ENCODE measurements around the gene ORC6. TPM values are rescaled to one million over a fixed set of nuclear protein-coding genes. Genes with fewer than 3 reads are reported as not detected.
A peak's percentile ranks its signal among the peaks of the same experiment; 100 is the strongest.

Gene ORC6
- total RNA-seq, 1 donor from 2014 or later, result 122 TPM

DNA sequence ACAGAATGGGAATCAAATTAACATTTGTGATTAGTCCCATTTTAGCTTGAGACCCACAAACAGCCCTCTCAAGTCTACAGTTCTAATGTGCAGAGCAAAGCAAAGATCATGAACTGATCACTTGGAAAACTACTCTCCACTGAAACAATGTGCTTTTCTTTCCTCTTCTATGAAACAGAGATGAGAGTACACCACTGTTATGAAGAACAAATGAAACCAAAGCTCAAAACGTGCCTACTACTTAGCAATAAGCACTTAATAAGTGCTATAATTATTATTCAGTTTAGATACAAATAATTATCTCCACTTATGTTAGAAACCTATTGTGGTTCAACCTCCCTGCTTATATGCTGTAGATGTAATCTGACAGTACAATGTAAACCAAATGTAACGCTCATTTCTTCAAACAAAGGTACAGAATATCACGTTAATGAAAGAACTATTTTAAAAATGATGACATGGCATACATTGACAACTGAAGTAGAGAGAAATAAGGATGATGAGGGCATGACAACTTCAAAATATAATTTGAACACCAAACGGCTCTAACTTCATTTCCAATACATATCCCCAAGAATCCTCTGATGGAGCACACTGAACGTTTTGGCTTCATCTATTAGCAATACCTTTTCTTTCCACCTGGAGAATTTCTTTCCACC is 2.5 kb upstream of the ORC6 start:
- Histone ChIP-seq H4K20me1 (ENCODE audit: low read depth) (peaks cover 80% of the 10 kb centered on the region), H3K36me3 (peaks cover 5% of the 10 kb centered on the region), H2AFZ (replicated peaks) (no peak overlapping the region), H3K9ac (no peak overlapping the region), H3K27me3 (no peaks in the 10 kb centered on the region), H3K4me1 (peaks cover 24% of the 10 kb centered on the region), H3K4me2 (peak overlapping the region; percentile 90), H3K79me2 (ENCODE audit: low read depth) (peaks cover 92% of the 10 kb centered on the region), H3K9me3 (ENCODE audit: low read depth) (no peaks in the 10 kb centered on the region), H3K27ac (no peak overlapping the region), H3F3A (ENCODE audit: low read depth) (peaks cover 18% of the 10 kb centered on the region), H3K4me3 (peak overlapping the region; percentile 73)
- no peak overlapping the region for H3K27ac Mint-ChIP-seq
- no peaks in the 10 kb centered on the region for H3K9me3 Mint-ChIP-seq
- no peak for DNase-seq (ENCODE audit: low spot score)
- no peak overlapping the region for H3K4me3 Mint-ChIP-seq
- TF ChIP-seq, protein P1, sequence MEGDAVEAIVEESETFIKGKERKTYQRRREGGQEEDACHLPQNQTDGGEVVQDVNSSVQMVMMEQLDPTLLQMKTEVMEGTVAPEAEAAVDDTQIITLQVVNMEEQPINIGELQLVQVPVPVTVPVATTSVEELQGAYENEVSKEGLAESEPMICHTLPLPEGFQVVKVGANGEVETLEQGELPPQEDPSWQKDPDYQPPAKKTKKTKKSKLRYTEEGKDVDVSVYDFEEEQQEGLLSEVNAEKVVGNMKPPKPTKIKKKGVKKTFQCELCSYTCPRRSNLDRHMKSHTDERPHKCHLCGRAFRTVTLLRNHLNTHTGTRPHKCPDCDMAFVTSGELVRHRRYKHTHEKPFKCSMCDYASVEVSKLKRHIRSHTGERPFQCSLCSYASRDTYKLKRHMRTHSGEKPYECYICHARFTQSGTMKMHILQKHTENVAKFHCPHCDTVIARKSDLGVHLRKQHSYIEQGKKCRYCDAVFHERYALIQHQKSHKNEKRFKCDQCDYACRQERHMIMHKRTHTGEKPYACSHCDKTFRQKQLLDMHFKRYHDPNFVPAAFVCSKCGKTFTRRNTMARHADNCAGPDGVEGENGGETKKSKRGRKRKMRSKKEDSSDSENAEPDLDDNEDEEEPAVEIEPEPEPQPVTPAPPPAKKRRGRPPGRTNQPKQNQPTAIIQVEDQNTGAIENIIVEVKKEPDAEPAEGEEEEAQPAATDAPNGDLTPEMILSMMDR (IDR thresholded peaks at IDR 0.05), result no peak
- TF ChIP-seq EZH2phosphoT487 (IDR thresholded peaks at IDR 0.05), result no peak
- TF ChIP-seq EZH2 (IDR thresholded peaks at IDR 0.05), result no peak
- peaks cover 38% of the 10 kb centered on the region for H3K4me1 Mint-ChIP-seq
- peaks cover 7% of the 10 kb centered on the region for H3K36me3 Mint-ChIP-seq
- peaks cover 2% of the 10 kb centered on the region for H3K27me3 Mint-ChIP-seq (ENCODE audit: insufficient read depth, low read depth)

DNA sequence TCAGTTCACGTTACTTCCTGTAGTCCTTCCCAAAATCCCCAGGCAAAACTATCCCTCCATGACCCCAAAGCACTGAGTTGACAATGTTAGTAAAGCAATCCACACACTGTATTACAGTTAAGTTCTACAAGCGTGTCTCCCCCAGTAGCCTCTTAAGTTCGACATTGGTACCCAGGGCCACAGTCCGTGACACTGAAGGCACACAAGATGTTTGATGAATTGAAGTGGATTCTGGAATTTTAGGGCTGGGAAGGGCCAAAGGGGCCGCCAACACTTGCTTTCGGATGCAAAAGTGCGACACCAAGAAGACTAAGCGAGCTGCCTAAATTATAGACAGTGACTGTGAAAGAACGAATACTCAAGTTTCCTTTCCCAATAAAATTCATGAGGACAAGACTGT is 2.0 kb upstream of the ORC6 start:
- no peak overlapping the region for H3K4me3 Mint-ChIP-seq
- no peak overlapping the region for H2AFZ ChIP-seq (replicated peaks)
- peaks cover 24% of the 10 kb centered on the region for H3K4me1 ChIP-seq
- H3F3A ChIP-seq (ENCODE audit: low read depth), result peaks cover 24% of the 10 kb centered on the region
- TF ChIP-seq EZH2phosphoT487 (IDR thresholded peaks at IDR 0.05) (no peak), EZH2 (IDR thresholded peaks at IDR 0.05) (no peak)
- TF ChIP-seq, protein P1 (IDR thresholded peaks at IDR 0.05), result no peak
- DNase-seq (ENCODE audit: low spot score), result no peak
- no peak overlapping the region for H3K27ac Mint-ChIP-seq
- no peaks in the 10 kb centered on the region for H3K9me3 Mint-ChIP-seq
- H3K36me3 ChIP-seq, result peaks cover 10% of the 10 kb centered on the region
- H3K27me3 ChIP-seq, result no peaks in the 10 kb centered on the region
- H3K9me3 ChIP-seq (ENCODE audit: low read depth), result no peaks in the 10 kb centered on the region
- peaks cover 43% of the 10 kb centered on the region for H3K4me1 Mint-ChIP-seq
- peak overlapping the region; percentile 90 for H3K4me2 ChIP-seq
- peaks cover 10% of the 10 kb centered on the region for H3K36me3 Mint-ChIP-seq
- H4K20me1 ChIP-seq (ENCODE audit: low read depth), result peaks cover 84% of the 10 kb centered on the region
- H3K79me2 ChIP-seq (ENCODE audit: low read depth), result peaks cover 92% of the 10 kb centered on the region
- no peak overlapping the region for H3K9ac ChIP-seq
- H3K4me3 ChIP-seq, result peak overlapping the region; percentile 73
- no peak overlapping the region for H3K27ac ChIP-seq
- peaks cover 2% of the 10 kb centered on the region for H3K27me3 Mint-ChIP-seq (ENCODE audit: insufficient read depth, low read depth)

DNA sequence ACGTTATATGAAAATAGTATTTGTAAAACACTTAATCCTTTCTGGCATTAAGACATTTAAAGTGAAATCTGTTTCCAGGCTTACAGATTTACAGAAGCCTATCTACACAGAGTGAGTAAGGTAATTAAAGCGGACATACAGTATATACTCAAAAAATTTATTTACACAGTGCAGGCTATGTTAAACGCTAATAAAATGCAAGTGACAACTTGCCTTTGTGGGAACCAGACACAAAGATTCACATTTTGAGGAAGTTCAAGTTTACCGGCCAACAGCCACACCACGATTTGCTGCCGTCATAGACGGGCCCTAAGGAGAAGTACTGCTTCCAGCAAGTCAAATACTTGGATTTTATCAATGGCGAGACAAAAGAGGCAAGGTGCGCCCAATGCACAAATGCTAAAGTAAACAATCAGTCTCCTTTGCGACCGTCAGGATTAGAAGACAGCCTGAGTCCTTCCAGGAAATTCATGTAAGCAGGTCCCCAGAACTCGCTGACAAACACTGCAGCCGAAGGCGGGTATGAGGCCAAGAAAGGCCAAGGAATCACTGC is 1.3 kb upstream of the ORC6 start:
- H3K4me2 ChIP-seq, result peak overlapping the region; percentile 90
- peaks cover 14% of the 10 kb centered on the region for H3K36me3 Mint-ChIP-seq
- peak overlapping the region; percentile 60 for H3K27ac ChIP-seq
- peaks cover 84% of the 10 kb centered on the region for H4K20me1 ChIP-seq (ENCODE audit: low read depth)
- H2AFZ ChIP-seq (replicated peaks), result peak overlapping the region; percentile 69
- no peak for DNase-seq (ENCODE audit: low spot score)
- peak overlapping the region; percentile 94 for H3K27ac Mint-ChIP-seq
- peak overlapping the region; percentile 63 for H3K9ac ChIP-seq
- no peaks in the 10 kb centered on the region for H3K9me3 Mint-ChIP-seq
- no peaks in the 10 kb centered on the region for H3K27me3 ChIP-seq
- H3K9me3 ChIP-seq (ENCODE audit: low read depth), result no peaks in the 10 kb centered on the region
- peaks cover 28% of the 10 kb centered on the region for H3K4me1 ChIP-seq
- H3K27me3 Mint-ChIP-seq (ENCODE audit: insufficient read depth, low read depth), result peaks cover 2% of the 10 kb centered on the region
- peaks cover 30% of the 10 kb centered on the region for H3F3A ChIP-seq (ENCODE audit: low read depth)
- peaks cover 10% of the 10 kb centered on the region for H3K36me3 ChIP-seq
- TF ChIP-seq, protein P1 (IDR thresholded peaks at IDR 0.05), result no peak
- TF ChIP-seq EZH2 (IDR thresholded peaks at IDR 0.05) (no peak), EZH2phosphoT487 (IDR thresholded peaks at IDR 0.05) (no peak)
- peak overlapping the region; percentile 73 for H3K4me3 ChIP-seq
- H3K4me1 Mint-ChIP-seq, result peaks cover 45% of the 10 kb centered on the region
- peaks cover 92% of the 10 kb centered on the region for H3K79me2 ChIP-seq (ENCODE audit: low read depth)
- no peak overlapping the region for H3K4me3 Mint-ChIP-seq

Measured in neural progenitor cell (in vitro differentiated cells).